Esophagus squamous epithelium (tissue), 4 donors: ENCODE measurements around the gene ALDH3A2.

ENCODE experiments used
- CTCF ChIP-seq, 6 experiments: fragments of 450-650 bp in 4 of 6; fragments of 200-600 bp in 2 of 6; sonication (generic) in 2 of 6; IDR thresholded peaks; one replicate each; pipeline ENCODE4 v1.5.1; 2016 to 2019; ENCODE audit warnings: antibody characterized with exemption in 6 of 6, mild to moderate bottlenecking in 4 of 6, moderate library complexity in 4 of 6
- POLR2A ChIP-seq, 4 donors: fragments of 450-650 bp; IDR thresholded peaks; one replicate each; pipeline ENCODE4 v1.6.1; 2017; ENCODE audit warnings: antibody characterized with exemption in 4 of 4, mild to moderate bottlenecking in 4 of 4, moderate library complexity in 3 of 4

- TF ChIP-seq CTCF (IDR thresholded peaks at IDR 0.05) = no peak
- no peak for TF ChIP-seq POLR2A (IDR thresholded peaks at IDR 0.05)
Observed at GRCh38 chr17:19723964-19724363, 75.4 kb downstream of the ALDH3A2 start.
